ENCODE measurements around the gene RFX4.

Gene RFX4

GRCh38 chr12:106652510-106653015, 69.8 kb downstream of the RFX4 start:
- Histone ChIP-seq H3K36me3 (ENCODE audit: control insufficient read depth, low read depth, low read length) (no peaks in the 10 kb centered on the region), H3K4me3 (ENCODE audit: low read length) (no peak overlapping the region), H3K27ac (ENCODE audit: low read length) (no peak overlapping the region), H3K9me3 (ENCODE audit: control insufficient read depth, low read depth, low read length) (no peaks in the 10 kb centered on the region), H3K27me3 (ENCODE audit: control insufficient read depth, insufficient read depth, low read length) (no peaks in the 10 kb centered on the region), H3K9ac (ENCODE audit: low read length) (no peak overlapping the region), H3K4me1 (ENCODE audit: control insufficient read depth, low read depth, low read length) (no peaks in the 10 kb centered on the region)

DNA sequence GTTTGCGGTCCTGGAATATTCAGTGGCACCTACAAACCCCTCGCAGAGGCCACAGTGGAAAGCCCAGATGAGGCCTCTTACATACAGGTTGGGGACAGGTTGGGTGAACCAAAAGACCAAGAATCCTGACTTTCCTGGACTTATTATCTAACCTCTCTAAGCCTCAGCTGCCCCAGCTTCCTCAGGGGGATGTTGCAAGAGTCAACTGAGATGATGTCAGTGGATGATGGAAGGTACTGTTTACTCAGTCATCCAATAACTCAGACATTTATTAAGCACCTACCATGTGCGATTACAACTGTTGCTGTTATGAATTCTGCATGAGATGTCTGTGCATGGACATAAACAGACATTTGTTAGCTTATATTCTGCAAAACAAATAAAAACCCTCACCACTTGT, 72.8 kb downstream of the RFX4 start:
- no peak overlapping the region for H3K4me3 ChIP-seq (ENCODE audit: low read length)
- no peak overlapping the region for H3K27ac ChIP-seq (ENCODE audit: low read length)
- H3K4me1 ChIP-seq (ENCODE audit: control insufficient read depth, low read depth, low read length), result no peaks in the 10 kb centered on the region
- H3K9me3 ChIP-seq (ENCODE audit: control insufficient read depth, low read depth, low read length), result peaks cover 5% of the 10 kb centered on the region
- H3K9ac ChIP-seq (ENCODE audit: low read length), result no peak overlapping the region
- H3K27me3 ChIP-seq (ENCODE audit: control insufficient read depth, insufficient read depth, low read length), result no peaks in the 10 kb centered on the region
- no peaks in the 10 kb centered on the region for H3K36me3 ChIP-seq (ENCODE audit: control insufficient read depth, low read depth, low read length)

DNA sequence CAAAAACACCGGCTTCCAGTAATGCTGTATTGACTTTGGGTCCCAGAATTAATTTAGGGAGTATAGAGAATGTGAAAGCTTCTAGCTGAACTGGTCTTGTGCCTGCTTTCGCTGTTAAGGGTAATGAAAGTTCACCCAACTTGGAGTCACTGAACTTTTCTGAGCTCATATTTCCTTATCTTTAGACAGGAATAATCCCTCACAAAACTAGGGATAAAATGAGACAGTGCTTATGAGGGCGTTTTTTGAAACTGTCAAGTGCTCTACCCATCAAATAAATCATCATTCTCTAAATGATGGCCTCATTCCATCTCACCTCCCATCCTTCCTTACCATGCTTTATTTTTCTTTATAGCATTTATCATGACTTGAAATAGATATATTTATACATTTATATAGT, 74.7 kb downstream of the RFX4 start:
- Histone ChIP-seq H3K4me3 (ENCODE audit: low read length) (no peak overlapping the region), H3K27me3 (ENCODE audit: control insufficient read depth, insufficient read depth, low read length) (no peaks in the 10 kb centered on the region), H3K9me3 (ENCODE audit: control insufficient read depth, low read depth, low read length) (peaks cover 16% of the 10 kb centered on the region), H3K27ac (ENCODE audit: low read length) (no peak overlapping the region), H3K36me3 (ENCODE audit: control insufficient read depth, low read depth, low read length) (no peaks in the 10 kb centered on the region), H3K4me1 (ENCODE audit: control insufficient read depth, low read depth, low read length) (no peaks in the 10 kb centered on the region), H3K9ac (ENCODE audit: low read length) (no peak overlapping the region)

DNA sequence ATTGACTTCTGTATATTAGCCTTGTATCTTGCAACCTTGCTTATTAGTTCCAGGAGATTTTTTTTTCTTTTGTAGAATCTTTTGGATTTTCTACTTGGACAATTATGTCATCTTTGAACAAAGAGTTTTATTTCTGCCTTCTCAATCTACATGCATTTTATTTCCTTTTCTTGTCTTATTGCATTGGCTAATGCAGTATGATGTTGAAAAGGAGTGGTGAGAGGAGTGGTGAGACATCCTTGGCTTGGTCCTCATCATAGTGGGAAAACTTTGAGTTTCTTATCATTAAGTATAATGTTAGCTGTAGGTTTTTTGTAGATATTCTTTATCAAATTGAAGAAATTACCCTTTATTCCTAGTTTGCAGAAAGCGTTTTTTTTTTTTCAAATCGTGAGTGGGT, 80.6 kb downstream of the RFX4 start:
- H3K4me3 ChIP-seq (ENCODE audit: low read length), result no peak overlapping the region
- peaks cover 35% of the 10 kb centered on the region for H3K9me3 ChIP-seq (ENCODE audit: control insufficient read depth, low read depth, low read length)
- H3K27ac ChIP-seq (ENCODE audit: low read length), result no peak overlapping the region
- no peaks in the 10 kb centered on the region for H3K36me3 ChIP-seq (ENCODE audit: control insufficient read depth, low read depth, low read length)
- H3K4me1 ChIP-seq (ENCODE audit: control insufficient read depth, low read depth, low read length), result no peaks in the 10 kb centered on the region
- no peaks in the 10 kb centered on the region for H3K27me3 ChIP-seq (ENCODE audit: control insufficient read depth, insufficient read depth, low read length)
- no peak overlapping the region for H3K9ac ChIP-seq (ENCODE audit: low read length)

DNA sequence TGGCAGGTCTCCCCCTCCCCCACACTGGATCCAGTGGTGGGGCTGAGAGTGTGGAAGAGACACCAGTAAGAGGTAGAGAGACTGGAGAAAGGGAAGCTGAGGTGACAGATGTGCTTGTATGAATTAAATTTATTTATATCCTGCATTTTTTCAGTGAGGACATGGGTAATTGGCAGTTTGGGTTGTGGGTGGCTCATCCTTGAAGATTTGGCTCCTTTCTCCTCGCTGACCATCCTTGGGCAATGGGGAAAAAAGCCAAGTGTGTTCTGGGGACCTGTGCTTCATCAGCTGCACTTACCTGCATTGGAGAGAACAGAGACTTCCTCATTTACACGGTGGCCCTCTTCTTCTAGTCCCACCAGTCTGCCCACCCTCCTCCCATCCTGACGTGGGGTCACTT, 86.4 kb downstream of the RFX4 start:
- Histone ChIP-seq H3K27me3 (ENCODE audit: control insufficient read depth, insufficient read depth, low read length) (no peaks in the 10 kb centered on the region), H3K4me3 (ENCODE audit: low read length) (no peak overlapping the region), H3K27ac (ENCODE audit: low read length) (no peak overlapping the region), H3K4me1 (ENCODE audit: control insufficient read depth, low read depth, low read length) (peaks cover 14% of the 10 kb centered on the region), H3K9ac (ENCODE audit: low read length) (no peak overlapping the region), H3K36me3 (ENCODE audit: control insufficient read depth, low read depth, low read length) (no peaks in the 10 kb centered on the region), H3K9me3 (ENCODE audit: control insufficient read depth, low read depth, low read length) (peaks cover 6% of the 10 kb centered on the region)

DNA sequence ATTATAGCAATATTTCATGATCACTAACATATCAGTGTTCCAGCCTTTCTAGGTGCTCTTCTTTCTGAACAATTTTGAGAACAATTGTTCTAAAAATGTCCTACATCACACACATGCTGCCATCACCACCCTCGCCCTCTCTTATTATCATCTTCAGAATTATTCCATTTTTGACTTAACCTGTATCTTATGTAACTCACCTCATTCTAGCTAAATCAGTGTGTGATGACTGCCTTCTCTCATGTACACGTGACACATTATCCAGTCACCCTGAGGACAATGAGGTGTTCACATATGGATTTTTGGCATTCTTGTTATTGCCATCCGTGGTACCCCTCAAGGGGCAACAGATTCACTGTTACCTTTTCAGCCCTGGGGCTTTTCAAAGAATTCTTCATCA, 87.3 kb downstream of the RFX4 start:
- no peak overlapping the region for H3K27ac ChIP-seq (ENCODE audit: low read length)
- H3K4me3 ChIP-seq (ENCODE audit: low read length), result no peak overlapping the region
- H3K36me3 ChIP-seq (ENCODE audit: control insufficient read depth, low read depth, low read length), result no peaks in the 10 kb centered on the region
- H3K4me1 ChIP-seq (ENCODE audit: control insufficient read depth, low read depth, low read length), result peaks cover 14% of the 10 kb centered on the region
- H3K9ac ChIP-seq (ENCODE audit: low read length), result no peak overlapping the region
- no peaks in the 10 kb centered on the region for H3K27me3 ChIP-seq (ENCODE audit: control insufficient read depth, insufficient read depth, low read length)
- H3K9me3 ChIP-seq (ENCODE audit: control insufficient read depth, low read depth, low read length), result no peaks in the 10 kb centered on the region

DNA sequence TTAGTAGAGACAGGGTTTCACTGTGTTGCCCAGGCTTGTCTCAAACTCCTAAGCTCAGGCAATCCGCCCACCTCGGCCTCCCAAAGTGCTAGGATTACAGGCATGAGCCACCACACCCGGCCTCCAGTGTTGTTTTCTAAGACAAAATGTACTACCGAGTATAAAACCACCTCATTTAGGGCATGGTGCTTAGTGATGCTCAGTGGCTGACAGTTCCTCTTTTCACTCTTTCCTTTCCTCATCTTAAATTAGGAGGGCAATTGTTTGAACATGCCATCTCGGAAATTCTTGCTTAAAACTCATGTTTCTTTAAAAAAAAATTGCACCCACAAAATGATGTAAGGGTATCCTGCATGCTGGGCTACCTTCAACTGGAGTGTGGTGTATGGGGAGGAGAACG, 89.0 kb downstream of the RFX4 start:
- H3K4me3 ChIP-seq (ENCODE audit: low read length), result no peak overlapping the region
- H3K9ac ChIP-seq (ENCODE audit: low read length), result no peak overlapping the region
- H3K9me3 ChIP-seq (ENCODE audit: control insufficient read depth, low read depth, low read length), result no peaks in the 10 kb centered on the region
- no peaks in the 10 kb centered on the region for H3K27me3 ChIP-seq (ENCODE audit: control insufficient read depth, insufficient read depth, low read length)
- no peaks in the 10 kb centered on the region for H3K36me3 ChIP-seq (ENCODE audit: control insufficient read depth, low read depth, low read length)
- H3K27ac ChIP-seq (ENCODE audit: low read length), result no peak overlapping the region
- H3K4me1 ChIP-seq (ENCODE audit: control insufficient read depth, low read depth, low read length), result peaks cover 14% of the 10 kb centered on the region

- no peaks in the 10 kb centered on the region for H3K9me3 ChIP-seq (ENCODE audit: control insufficient read depth, low read depth, low read length)
- H3K27me3 ChIP-seq (ENCODE audit: control insufficient read depth, insufficient read depth, low read length), result no peaks in the 10 kb centered on the region
- no peak overlapping the region for H3K27ac ChIP-seq (ENCODE audit: low read length)
- peaks cover 14% of the 10 kb centered on the region for H3K4me1 ChIP-seq (ENCODE audit: control insufficient read depth, low read depth, low read length)
- H3K4me3 ChIP-seq (ENCODE audit: low read length), result peak overlapping the region; percentile 21
- no peak overlapping the region for H3K9ac ChIP-seq (ENCODE audit: low read length)
- H3K36me3 ChIP-seq (ENCODE audit: control insufficient read depth, low read depth, low read length), result no peaks in the 10 kb centered on the region
Measured at GRCh38 chr12:106672314-106673025, 89.7 kb downstream of the RFX4 start.

DNA sequence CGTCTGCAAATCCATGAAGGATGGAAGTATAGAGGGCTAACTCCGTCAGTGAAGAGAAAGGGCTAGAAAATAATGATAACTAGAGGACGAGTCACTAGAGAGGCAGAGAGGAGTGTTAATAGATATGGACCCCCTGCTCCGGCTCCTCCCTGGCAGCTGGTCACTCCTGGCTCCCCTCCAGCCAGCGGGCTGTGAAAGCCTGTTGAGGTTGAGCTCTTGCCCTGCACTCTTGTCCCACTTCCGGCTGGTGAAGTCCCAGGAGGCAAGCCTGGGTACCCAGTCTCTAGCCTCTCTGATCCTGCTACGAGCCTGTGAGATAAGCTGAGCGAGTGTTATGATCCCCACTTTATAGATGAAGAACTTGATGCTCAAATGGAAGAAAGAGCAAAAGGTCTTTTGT, 90.3 kb downstream of the RFX4 start:
- no peaks in the 10 kb centered on the region for H3K36me3 ChIP-seq (ENCODE audit: control insufficient read depth, low read depth, low read length)
- H3K27me3 ChIP-seq (ENCODE audit: control insufficient read depth, insufficient read depth, low read length), result no peaks in the 10 kb centered on the region
- H3K4me1 ChIP-seq (ENCODE audit: control insufficient read depth, low read depth, low read length), result peaks cover 14% of the 10 kb centered on the region
- no peaks in the 10 kb centered on the region for H3K9me3 ChIP-seq (ENCODE audit: control insufficient read depth, low read depth, low read length)
- H3K4me3 ChIP-seq (ENCODE audit: low read length), result peak overlapping the region; percentile 21
- H3K9ac ChIP-seq (ENCODE audit: low read length), result no peak overlapping the region
- no peak overlapping the region for H3K27ac ChIP-seq (ENCODE audit: low read length)

DNA sequence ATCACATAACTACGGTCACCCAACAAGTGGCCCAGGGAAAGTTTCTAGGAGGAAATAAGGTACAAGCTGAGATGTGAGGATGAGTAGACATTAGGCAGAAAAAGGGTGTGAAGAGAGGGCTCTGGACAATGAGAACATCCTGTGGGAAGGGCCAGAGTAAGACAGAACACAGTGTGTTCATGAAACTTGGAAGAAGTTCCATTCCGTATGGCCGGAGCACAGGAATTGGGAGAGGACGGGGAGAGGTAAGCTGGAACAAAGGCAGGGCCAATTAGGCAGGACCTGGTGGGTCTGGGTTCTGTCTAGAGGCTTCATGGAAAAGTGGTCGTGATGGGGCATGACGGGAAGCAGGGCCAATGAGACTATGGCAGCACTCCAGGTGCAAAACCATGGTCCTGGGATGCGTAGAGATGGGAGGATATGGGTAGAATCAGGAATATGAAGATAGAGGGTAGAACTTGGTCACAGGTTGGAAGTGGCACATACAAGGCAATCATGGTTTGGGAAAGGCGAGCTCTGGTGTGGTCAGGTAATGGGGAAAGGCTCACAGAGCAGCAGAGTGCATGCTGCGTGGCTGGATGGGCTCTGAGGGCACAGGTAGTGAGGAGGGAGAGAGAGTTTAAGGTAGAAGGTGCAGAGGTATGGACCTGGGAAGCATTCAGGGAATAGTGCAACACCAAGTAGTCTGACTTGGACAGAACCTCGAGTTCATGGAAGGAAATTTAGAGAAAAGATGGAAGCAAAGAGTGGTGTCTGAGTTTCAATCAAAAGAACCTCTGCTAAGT, 93.0 kb downstream of the RFX4 start:
- no peaks in the 10 kb centered on the region for H3K27me3 ChIP-seq (ENCODE audit: control insufficient read depth, insufficient read depth, low read length)
- H3K36me3 ChIP-seq (ENCODE audit: control insufficient read depth, low read depth, low read length), result no peaks in the 10 kb centered on the region
- H3K9me3 ChIP-seq (ENCODE audit: control insufficient read depth, low read depth, low read length), result no peaks in the 10 kb centered on the region
- H3K27ac ChIP-seq (ENCODE audit: low read length), result no peak overlapping the region
- peaks cover 14% of the 10 kb centered on the region for H3K4me1 ChIP-seq (ENCODE audit: control insufficient read depth, low read depth, low read length)
- H3K9ac ChIP-seq (ENCODE audit: low read length), result no peak overlapping the region
- H3K4me3 ChIP-seq (ENCODE audit: low read length), result no peak overlapping the region

- Histone ChIP-seq H3K4me1 (ENCODE audit: control insufficient read depth, low read depth, low read length) (peaks cover 15% of the 10 kb centered on the region), H3K9me3 (ENCODE audit: control insufficient read depth, low read depth, low read length) (no peaks in the 10 kb centered on the region), H3K27me3 (ENCODE audit: control insufficient read depth, insufficient read depth, low read length) (no peaks in the 10 kb centered on the region), H3K27ac (ENCODE audit: low read length) (no peak overlapping the region), H3K36me3 (ENCODE audit: control insufficient read depth, low read depth, low read length) (no peaks in the 10 kb centered on the region), H3K4me3 (ENCODE audit: low read length) (no peak overlapping the region), H3K9ac (ENCODE audit: low read length) (no peak overlapping the region)
Measured at GRCh38 chr12:106679574-106679973, 96.8 kb downstream of the RFX4 start.

DNA sequence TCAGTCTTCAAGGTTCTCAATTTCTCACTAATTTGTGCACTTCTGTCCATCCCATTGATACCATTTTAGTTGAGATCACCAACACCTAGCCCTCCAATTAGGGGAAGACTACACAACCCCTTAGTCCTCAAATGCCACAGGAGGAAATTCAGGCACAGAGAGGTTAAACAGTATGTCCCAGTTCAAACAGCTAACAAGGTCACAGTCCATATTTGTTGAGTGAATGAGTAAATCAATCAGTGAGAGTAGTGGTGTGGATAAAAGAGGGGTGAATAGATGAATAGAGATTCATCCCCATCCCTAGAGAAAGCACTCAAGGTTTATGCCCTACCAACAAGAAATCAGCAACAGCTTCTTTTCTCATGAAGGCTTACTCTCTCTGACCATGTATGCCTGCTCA, 97.5 kb downstream of the RFX4 start:
- no peaks in the 10 kb centered on the region for H3K27me3 ChIP-seq (ENCODE audit: control insufficient read depth, insufficient read depth, low read length)

More for the DNA sequence above, 97.5 kb downstream of the RFX4 start:
- no peak overlapping the region for H3K9ac ChIP-seq (ENCODE audit: low read length)
- H3K4me3 ChIP-seq (ENCODE audit: low read length), result no peak overlapping the region
- H3K9me3 ChIP-seq (ENCODE audit: control insufficient read depth, low read depth, low read length), result no peaks in the 10 kb centered on the region
- no peaks in the 10 kb centered on the region for H3K36me3 ChIP-seq (ENCODE audit: control insufficient read depth, low read depth, low read length)
- H3K27ac ChIP-seq (ENCODE audit: low read length), result no peak overlapping the region
- peaks cover 15% of the 10 kb centered on the region for H3K4me1 ChIP-seq (ENCODE audit: control insufficient read depth, low read depth, low read length)
